ENCODE results near the gene OR51B4.

DNA sequence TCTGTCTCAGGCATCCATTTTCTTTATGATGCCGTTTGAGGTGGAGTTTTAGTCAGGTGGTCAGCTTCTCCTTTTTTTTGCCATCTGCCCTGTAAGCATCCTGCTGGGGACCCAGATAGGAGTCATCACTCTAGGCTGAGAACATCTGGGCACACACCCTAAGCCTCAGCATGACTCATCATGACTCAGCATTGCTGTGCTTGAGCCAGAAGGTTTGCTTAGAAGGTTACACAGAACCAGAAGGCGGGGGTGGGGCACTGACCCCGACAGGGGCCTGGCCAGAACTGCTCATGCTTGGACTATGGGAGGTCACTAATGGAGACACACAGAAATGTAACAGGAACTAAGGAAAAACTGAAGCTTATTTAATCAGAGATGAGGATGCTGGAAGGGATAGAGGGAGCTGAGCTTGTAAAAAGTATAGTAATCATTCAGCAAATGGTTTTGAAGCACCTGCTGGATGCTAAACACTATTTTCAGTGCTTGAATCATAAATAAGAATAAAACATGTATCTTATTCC lies 21.1 kb downstream of the OR51B4 start:
- no peak for TF ChIP-seq CTCF (IDR thresholded peaks at IDR 0.05; ENCODE audit: insufficient read depth, low read length, poor library complexity, severe bottlenecking)
- no peak for TF ChIP-seq EZH2phosphoT487 (conservative IDR thresholded peaks at IDR 0.05; ENCODE audit: low read length)
